Activated T-cell treated with anti-CD3 and anti-CD28 coated beads, Interleukin-2, amount 50 U/mL, for 72 hours (primary cell): ENCODE data around the gene PLPP1. TPM values are rescaled to one million over a fixed set of nuclear protein-coding genes. Genes with fewer than 3 reads are reported as not detected.
"Not testable (repeated sequence)": the region's sequence is repeated elsewhere in the genome, so short reads cannot be mapped to it uniquely, and the experiment has no call there.

Experiments used
- ATAC-seq, 2 donors: fragments of 150-1000 bp; cut with Tn5 transposase; replicated peaks in 1 of 2; 2 replicates each; pipeline ENCODE4 v1.10.0; 2021; ENCODE audit warnings: moderate library complexity in 2 of 2, mild to moderate bottlenecking in 1 of 2
- DNase-seq, 2 donors: peaks; one replicate each; pipeline ENCODE4 v3.0.0; 2021 to 2022; ENCODE audit warnings: mixed read lengths in 1 of 2
- H3K27ac Mint-ChIP-seq: one replicate; pipeline ENCODE4 v1.8.0; 2022; ENCODE audit warnings: mild to moderate bottlenecking, moderate library complexity, mixed read lengths
- H3K27me3 Mint-ChIP-seq: one replicate; pipeline ENCODE4 v1.8.0; 2022; ENCODE audit warnings: low read depth, mixed read lengths
- H3K36me3 Mint-ChIP-seq, 2 donors: one replicate each; pipeline ENCODE4 v1.8.0; 2022; ENCODE audit warnings: mixed read lengths in 2 of 2, mild to moderate bottlenecking in 1 of 2; ENCODE audit not compliant: insufficient read depth in 2 of 2
- H3K4me1 Mint-ChIP-seq: one replicate; pipeline ENCODE4 v1.8.0; 2022; ENCODE audit warnings: low read depth, mixed read lengths
- H3K4me3 Mint-ChIP-seq, 2 donors: one replicate each; pipeline ENCODE4 v1.8.0; 2022; ENCODE audit warnings: mild to moderate bottlenecking in 2 of 2, mixed read lengths in 2 of 2, moderate library complexity in 2 of 2
- H3K9me3 Mint-ChIP-seq, 2 donors: one replicate each; pipeline ENCODE4 v1.8.0; 2022; ENCODE audit warnings: mixed read lengths in 2 of 2
- total RNA-seq, 2 donors: library from RNA; stranded (reverse); gene quantifications; one replicate each; pipeline ENCODE4 v1.2.3, GENCODE V29; 2022

Gene PLPP1
- total RNA-seq, 2 donors from 2014 or later = 12.2 to 23.3 TPM

DNA sequence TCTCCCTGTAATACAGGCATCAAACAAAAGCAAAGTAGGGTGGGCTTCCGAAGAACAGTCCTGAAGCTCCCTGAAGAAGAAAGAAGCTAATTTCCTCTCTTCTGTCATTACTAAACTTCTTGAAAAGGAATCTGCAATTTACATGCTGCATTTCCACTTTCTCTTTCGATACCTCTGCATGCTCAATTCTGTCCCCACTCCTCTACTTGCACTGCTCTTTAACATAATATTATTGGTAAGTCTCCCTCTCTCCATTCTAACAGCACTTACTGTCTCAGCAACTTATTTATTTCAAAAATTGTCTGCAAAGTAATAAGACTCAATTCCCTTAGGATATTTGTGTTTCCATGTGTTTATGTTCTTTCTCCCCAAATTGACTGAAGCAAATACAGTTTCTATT, 3.9 kb upstream of the PLPP1 start:
- DNase-seq = no peak
- peak overlapping the region; percentile 31 for H3K27ac Mint-ChIP-seq
- peaks cover 62% of the 10 kb centered on the region for H3K4me1 Mint-ChIP-seq

DNA sequence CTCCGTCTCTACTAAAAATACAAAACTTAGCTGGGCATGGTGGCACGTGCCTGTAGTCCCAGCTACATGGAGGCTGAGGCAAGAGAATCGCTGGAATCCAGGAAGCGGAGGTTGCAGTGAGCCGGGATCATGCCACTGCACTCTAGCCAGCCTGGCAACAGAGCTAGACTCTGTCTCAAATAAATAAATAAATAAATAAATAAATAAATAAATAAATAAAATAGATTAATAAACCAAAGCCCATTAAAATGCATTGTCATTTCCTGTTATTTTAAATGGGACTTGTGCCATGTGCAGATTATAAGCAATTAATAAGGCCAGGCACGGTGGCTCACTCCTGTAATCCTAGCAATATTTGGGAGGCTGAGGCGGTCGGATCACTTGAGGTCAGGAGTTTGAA, 2.6 kb upstream of the PLPP1 start:
- peaks cover 65% of the 10 kb centered on the region for H3K4me1 Mint-ChIP-seq
- ATAC-seq, H3K27ac Mint-ChIP-seq, H3K9me3 Mint-ChIP-seq, H3K4me3 Mint-ChIP-seq, H3K27me3 Mint-ChIP-seq, DNase-seq, H3K36me3 Mint-ChIP-seq: not testable (repeated sequence)

More for the DNA sequence above, 3.9 kb upstream of the PLPP1 start:
- no peaks in the 10 kb centered on the region for H3K36me3 Mint-ChIP-seq
- no peaks in the 10 kb centered on the region for H3K9me3 Mint-ChIP-seq
- H3K4me3 Mint-ChIP-seq = peak overlapping the region; percentile 67 to 78
- no peaks in the 10 kb centered on the region for H3K27me3 Mint-ChIP-seq
- ATAC-seq = no peak

DNA sequence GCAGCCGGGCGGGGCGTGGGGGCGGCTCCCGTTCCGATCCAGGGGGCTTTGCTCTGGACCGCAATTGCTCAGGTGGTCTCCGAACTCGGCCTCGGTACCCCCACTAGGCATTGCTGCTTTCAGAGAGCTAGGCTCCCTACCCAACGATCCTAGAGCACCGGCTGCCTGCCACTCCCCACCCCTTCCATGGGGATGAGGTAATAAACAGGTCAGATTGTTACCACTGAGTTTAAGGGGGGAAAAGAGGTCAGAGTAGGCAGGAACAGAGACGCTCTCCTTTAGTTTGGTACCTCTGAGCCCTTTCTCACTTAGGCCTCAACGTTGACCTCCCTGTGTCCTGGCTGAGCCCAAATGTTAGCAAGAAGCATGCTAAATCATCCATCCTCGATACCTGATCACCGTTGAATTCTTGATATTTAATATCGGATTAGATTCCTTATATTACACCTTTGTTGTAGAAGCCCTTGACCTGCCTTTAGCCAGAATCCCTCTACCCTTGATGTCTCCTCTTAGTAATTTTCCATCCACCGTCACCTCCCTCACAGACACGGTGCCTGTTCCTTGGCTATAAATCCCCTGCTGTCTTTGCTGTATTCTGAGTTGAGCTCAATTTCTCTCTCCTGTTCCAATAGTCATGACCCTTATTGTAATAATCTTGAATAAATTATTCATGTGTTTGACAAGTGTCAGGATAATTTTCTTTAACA, 588 bp upstream of the PLPP1 start:
- Mint-ChIP-seq H3K27me3 (no peaks in the 10 kb centered on the region), H3K4me3 (peak overlapping the region; percentile 93), H3K27ac (peak overlapping the region; percentile 82), H3K36me3 (no peaks in the 10 kb centered on the region), H3K4me1 (peaks cover 57% of the 10 kb centered on the region), H3K9me3 (no peaks in the 10 kb centered on the region)
- ATAC-seq = peak in 1 of 2 donors; percentile 6
- DNase-seq = no peak

DNA sequence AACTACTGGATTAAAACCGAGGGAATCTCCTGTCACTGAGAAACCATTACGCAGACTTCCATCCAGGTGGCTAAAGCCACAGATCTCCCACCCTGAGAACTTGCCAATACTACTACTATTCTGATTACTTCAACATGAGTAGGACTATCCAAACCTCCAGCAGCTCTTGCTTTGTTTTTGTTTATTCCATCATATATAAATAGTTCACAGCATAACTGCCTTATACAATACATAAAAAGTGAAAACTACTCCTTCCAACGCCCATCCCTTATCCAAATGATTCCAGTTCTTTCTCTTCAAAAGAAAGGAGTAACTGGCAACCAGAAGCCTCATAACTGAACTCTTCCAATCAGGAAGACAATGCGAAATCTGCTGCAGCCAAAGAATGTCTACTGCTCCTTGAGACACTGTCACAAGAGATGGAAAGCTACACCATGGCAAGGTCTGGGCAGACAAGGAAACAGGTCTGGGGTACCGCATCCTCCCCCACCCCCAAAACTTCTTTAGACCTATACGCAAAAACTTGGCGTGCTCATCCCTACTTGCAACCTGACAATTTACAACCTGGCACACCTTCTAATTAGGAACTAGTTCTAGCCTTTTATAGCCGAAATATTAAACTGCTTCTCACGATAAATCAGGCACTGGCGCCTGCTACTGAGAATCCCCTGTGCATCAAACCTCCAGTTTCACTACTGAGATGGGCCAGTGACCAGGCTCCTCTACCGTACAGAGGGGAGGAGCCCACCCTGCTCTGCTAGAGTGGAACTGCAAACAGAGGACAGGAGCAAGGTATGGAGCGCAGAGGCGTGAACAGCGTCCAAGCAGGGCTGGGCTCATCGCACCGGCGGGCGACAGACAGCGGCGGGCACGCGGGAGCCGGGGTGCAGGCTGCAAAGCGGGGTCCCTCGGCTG, 986 bp downstream of the PLPP1 start:
- no peaks in the 10 kb centered on the region for H3K27me3 Mint-ChIP-seq
- peaks cover 46% of the 10 kb centered on the region for H3K4me1 Mint-ChIP-seq
- no peak overlapping the region for H3K27ac Mint-ChIP-seq
- H3K36me3 Mint-ChIP-seq = no peaks in the 10 kb centered on the region
- ATAC-seq (peak; percentile 50 to 54), DNase-seq (no peak)
- H3K9me3 Mint-ChIP-seq = no peaks in the 10 kb centered on the region
- H3K4me3 Mint-ChIP-seq = peak overlapping the region; percentile 93

DNA sequence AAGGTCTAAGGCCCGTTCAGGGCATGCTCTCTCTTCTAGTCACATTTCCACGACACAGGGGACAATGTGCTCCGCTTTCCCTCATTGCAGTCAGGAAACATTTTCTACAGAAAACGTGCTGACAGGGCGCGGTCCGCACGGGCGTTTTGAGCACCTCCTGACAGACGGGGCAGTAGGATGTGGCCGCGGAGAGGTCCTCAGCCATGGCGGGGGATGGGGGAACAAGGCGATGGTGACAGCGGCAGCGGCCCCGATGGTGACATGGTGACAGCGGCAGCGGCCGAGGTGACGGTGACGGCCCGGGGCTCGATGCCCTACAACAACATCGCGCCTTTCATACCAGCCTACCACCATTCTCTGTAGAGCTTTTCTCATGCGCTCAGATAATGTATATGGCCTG, 4.1 kb downstream of the PLPP1 start:
- Mint-ChIP-seq H3K27me3 (no peaks in the 10 kb centered on the region), H3K36me3 (no peaks in the 10 kb centered on the region), H3K9me3 (no peaks in the 10 kb centered on the region), H3K27ac (peak overlapping the region; percentile 68), H3K4me3 (no peak overlapping the region), H3K4me1 (peaks cover 28% of the 10 kb centered on the region)
- DNase-seq (no peak), ATAC-seq (no peak)

DNA sequence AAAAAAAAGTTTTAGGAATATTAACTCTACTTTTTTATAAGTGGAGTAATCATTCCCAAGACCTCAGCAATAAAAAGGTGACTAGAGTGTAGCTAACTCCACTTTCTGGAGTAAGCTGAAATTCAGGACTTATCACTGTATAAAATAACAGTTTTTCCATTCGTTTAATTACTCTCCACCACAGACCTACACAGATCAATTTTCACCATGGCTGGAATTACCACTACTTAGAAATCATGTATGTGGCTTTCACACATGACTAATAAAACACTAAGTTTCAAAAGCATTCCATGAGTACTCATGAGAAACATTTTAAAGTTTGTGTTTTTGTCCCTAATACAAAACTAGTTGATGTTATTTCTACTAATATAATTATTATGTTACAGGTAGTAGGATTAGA, 9.9 kb downstream of the PLPP1 start:
- Mint-ChIP-seq H3K4me3 (no peak overlapping the region), H3K9me3 (no peaks in the 10 kb centered on the region), H3K4me1 (peaks cover 14% of the 10 kb centered on the region), H3K36me3 (no peaks in the 10 kb centered on the region), H3K27ac (no peak overlapping the region), H3K27me3 (no peaks in the 10 kb centered on the region)
- no peak for DNase-seq
- peak; percentile 43 to 67 for ATAC-seq

DNA sequence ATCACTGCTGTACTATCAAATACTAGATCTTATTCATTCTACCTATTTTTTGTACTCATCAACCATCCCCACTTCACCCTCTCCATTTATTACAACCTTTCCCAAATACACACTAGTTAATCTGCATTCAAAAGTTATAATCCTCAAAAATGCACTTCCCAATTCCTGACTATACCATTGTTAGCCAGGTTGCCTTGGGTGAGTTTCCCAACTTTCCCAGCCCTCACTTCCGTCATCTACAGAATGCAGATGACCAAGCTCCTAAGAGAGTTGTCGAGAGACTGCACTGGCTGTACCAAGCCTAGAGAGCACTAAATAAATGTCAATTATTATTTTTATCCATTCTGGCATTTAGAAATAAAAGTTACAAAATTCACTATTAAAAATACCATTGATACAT, 11.5 kb downstream of the PLPP1 start:
- peaks cover 0 to 1% of the 10 kb centered on the region in 2 donors for H3K36me3 Mint-ChIP-seq
- no peaks in the 10 kb centered on the region for H3K9me3 Mint-ChIP-seq
- ATAC-seq (no peak), DNase-seq (no peak)
- H3K4me3 Mint-ChIP-seq = no peak overlapping the region
- H3K27me3 Mint-ChIP-seq = no peaks in the 10 kb centered on the region
- H3K4me1 Mint-ChIP-seq = peaks cover 14% of the 10 kb centered on the region
- no peak overlapping the region for H3K27ac Mint-ChIP-seq

DNA sequence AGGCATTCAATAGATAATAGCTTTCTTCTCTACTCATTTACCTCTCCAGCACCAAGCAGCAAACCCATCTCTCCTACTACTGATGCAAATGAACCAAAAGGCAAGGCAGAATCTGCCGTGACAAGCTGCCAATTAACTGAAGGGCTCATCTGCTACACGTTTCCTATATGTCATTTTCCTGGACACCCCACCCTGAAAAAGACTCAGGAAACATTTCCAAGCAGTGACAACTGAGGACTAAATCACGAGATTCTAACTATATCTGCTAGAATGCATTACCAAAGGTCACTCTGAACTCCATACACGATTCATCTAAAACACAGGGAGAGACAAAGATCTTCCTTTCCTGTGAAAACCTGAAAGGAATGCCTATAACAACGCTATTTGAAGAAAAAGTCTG, 12.9 kb downstream of the PLPP1 start:
- H3K27ac Mint-ChIP-seq = no peak overlapping the region

DNA sequence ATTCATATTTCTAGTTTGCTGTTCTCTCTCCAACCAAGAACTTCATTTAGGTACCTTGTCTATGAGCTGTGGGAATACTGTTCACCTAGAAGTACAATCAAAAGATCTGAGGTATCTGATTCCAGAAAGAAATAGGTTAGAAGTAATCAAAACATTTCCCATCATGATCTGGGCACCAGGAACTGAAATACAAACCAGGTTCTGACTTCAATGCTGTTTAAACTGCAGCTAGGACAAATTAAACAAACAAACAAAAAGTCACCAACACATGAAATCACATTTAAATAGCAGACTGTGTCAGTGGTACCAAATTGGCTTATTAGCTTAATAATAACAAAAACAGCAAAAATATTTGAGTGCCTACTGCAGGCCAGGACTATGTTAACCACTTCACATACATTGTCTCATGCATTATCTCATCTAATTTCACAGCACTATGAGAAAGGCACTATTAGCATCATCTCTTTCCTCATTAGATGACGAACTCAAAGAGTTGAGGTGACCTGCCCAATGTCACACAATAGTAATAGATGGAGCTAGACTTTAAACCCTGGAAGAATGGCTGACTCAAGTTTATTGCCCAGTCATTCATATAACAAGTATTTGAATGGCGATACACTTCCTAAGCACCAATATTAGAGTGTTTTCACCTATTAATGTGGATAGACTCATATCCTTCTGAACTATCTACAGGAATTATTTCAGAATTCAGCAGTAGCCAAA, 14.5 kb downstream of the PLPP1 start:
- no peaks in the 10 kb centered on the region for H3K9me3 Mint-ChIP-seq
- H3K27ac Mint-ChIP-seq = no peak overlapping the region
- H3K36me3 Mint-ChIP-seq = peaks cover 0 to 2% of the 10 kb centered on the region in 2 donors
- peaks cover 9% of the 10 kb centered on the region for H3K4me1 Mint-ChIP-seq
- H3K27me3 Mint-ChIP-seq = no peaks in the 10 kb centered on the region
- ATAC-seq = no peak
- DNase-seq = no peak
- no peak overlapping the region for H3K4me3 Mint-ChIP-seq

More for the DNA sequence above, 12.9 kb downstream of the PLPP1 start:
- Mint-ChIP-seq H3K36me3 (peaks cover 0 to 1% of the 10 kb centered on the region in 2 donors), H3K4me3 (no peak overlapping the region), H3K4me1 (peaks cover 14% of the 10 kb centered on the region), H3K27me3 (no peaks in the 10 kb centered on the region), H3K9me3 (no peaks in the 10 kb centered on the region)
- ATAC-seq = no peak
- DNase-seq = no peak

DNA sequence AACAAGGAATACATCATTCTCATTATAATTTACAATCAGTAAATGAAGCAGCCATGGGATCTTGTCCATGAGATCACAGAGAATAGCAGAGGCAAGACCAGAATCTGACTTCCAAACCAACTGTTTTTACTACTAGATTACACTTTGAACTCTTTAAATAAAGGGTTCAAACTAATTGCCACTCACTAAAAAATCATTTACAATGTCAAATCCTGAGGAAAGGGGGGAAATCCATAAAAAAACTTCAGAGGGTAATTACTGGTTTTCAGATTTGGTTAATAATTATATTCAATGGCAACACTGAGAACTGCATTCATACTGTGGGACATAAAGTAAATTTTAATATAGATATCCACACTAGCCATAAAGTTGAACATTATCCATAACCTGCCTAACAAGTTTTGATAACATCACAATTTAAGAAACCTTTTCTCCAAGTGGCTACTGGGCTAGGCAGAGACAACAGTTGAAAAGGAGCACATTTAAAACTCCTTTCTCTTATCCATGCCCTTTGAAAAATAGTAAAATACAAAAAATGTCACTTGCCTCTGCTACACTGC, 15.9 kb downstream of the PLPP1 start:
- Mint-ChIP-seq H3K9me3 (no peaks in the 10 kb centered on the region), H3K36me3 (peaks cover 0 to 2% of the 10 kb centered on the region in 2 donors), H3K27ac (no peak overlapping the region), H3K27me3 (no peaks in the 10 kb centered on the region), H3K4me3 (no peak overlapping the region), H3K4me1 (peaks cover 11% of the 10 kb centered on the region)
- no peak for DNase-seq
- ATAC-seq = no peak

DNA sequence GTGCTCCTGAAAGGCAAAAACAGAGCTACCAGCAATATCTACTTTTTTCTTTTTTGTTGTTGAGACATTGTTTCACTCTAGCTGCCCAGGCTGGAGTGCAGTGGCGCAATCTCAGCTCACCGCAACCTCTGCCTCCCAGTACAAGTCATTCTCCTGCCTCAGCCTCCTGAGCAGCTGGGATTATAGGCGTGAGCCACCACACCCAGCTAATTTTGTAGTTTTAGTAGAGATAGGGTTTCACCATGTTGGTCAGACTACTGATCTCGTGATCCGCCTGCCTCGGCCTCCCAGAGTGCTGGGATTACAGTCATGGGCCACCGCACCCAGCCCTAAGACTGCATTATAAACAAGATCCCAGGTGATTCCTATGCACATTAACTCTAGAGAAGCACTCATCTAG, 17.0 kb downstream of the PLPP1 start:
- no peaks in the 10 kb centered on the region for H3K9me3 Mint-ChIP-seq
- H3K4me1 Mint-ChIP-seq = peaks cover 11% of the 10 kb centered on the region
- no peak overlapping the region for H3K27ac Mint-ChIP-seq
- H3K36me3 Mint-ChIP-seq = peaks cover 0 to 2% of the 10 kb centered on the region in 2 donors
- DNase-seq = no peak
- ATAC-seq = no peak
- H3K4me3 Mint-ChIP-seq = no peak overlapping the region
- H3K27me3 Mint-ChIP-seq = no peaks in the 10 kb centered on the region

DNA sequence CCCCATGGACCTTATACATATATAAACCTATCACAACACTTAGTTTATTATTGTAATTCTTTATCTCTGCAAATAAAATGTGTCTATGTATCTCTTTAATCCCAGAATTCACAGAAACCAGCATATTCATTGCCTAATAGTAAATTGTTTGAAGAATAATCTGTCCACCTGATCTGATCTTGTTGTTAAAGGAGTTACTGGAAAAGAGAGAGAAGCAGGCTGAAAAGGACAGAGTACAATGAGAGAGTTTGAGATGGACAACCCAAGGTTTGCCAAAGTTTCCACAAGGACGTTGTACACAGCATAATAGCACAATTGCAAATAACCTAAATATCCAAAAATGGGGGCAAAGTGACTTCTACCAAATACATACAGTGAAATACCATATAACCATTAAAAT, 23.8 kb downstream of the PLPP1 start:
- Mint-ChIP-seq H3K4me1 (peaks cover 32% of the 10 kb centered on the region), H3K27me3 (no peaks in the 10 kb centered on the region), H3K27ac (no peak overlapping the region), H3K9me3 (no peaks in the 10 kb centered on the region), H3K4me3 (no peak overlapping the region), H3K36me3 (peaks cover 0 to 1% of the 10 kb centered on the region in 2 donors)
- no peak for DNase-seq
- no peak for ATAC-seq

DNA sequence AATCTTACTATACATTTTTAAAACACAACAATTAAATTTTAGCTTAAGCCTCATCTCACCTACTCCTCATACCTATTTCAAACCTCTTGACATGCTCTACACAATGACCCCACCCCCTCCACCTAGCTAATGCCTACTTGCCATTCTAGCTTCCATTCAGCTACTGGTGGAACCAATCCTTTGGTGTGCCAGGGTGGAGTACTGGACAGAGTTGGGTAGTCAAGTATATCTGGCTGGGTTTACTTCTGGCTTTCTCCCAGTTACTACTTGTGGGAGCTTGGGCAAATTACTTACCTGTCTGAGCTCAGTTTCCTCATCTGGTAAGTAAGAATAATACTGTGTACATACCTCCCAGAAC, 24.3 kb downstream of the PLPP1 start:
- no peak overlapping the region for H3K27ac Mint-ChIP-seq
- H3K9me3 Mint-ChIP-seq = no peaks in the 10 kb centered on the region
- ATAC-seq (no peak), DNase-seq (no peak)
- H3K4me3 Mint-ChIP-seq = no peak overlapping the region
- H3K4me1 Mint-ChIP-seq = peaks cover 37% of the 10 kb centered on the region
- H3K27me3 Mint-ChIP-seq = no peaks in the 10 kb centered on the region
- no peaks in the 10 kb centered on the region for H3K36me3 Mint-ChIP-seq
